Fibroblast of lung (primary cell): ENCODE results near the gene SPON1. TPM values are rescaled to one million over a fixed set of nuclear protein-coding genes. Genes with fewer than 3 reads are reported as not detected.

Source experiments
- DNase-seq, 2 donors: peaks; one replicate each; pipeline versions ENCODE4 v3.0.0 to v3.0.0-alpha.2; 2010; ENCODE audit warnings: low read depth in 2 of 2
- H2AFZ ChIP-seq: 2 replicates; pipeline ENCODE4 v1.5.1; 2012; ENCODE audit warnings: low read length, control low read depth, inconsistent platforms
- H3K27ac ChIP-seq: 2 replicates; pipeline ENCODE4 v1.5.1; 2011; ENCODE audit warnings: low read length, control low read depth; ENCODE audit not compliant: insufficient read depth
- H3K27me3 ChIP-seq: 2 replicates; pipeline ENCODE4 v1.5.1; 2011; ENCODE audit warnings: mild to moderate bottlenecking, low read length; ENCODE audit not compliant: control insufficient read depth, insufficient read depth
- H3K36me3 ChIP-seq: 2 replicates; pipeline ENCODE4 v1.5.1; 2011; ENCODE audit warnings: low read length; ENCODE audit not compliant: control insufficient read depth, insufficient read depth
- H3K4me1 ChIP-seq: 2 replicates; pipeline ENCODE4 v1.5.1; 2011; ENCODE audit warnings: low read length; ENCODE audit not compliant: control insufficient read depth, insufficient read depth; ENCODE audit errors: extremely low read depth
- H3K4me2 ChIP-seq: 2 replicates; pipeline ENCODE4 v1.5.1; 2011; ENCODE audit warnings: low read length, control low read depth; ENCODE audit not compliant: insufficient read depth; ENCODE audit errors: extremely low read depth
- H3K4me3 ChIP-seq, 4 experiments: fragments of 200-600 bp in 1 of 4; sonication (generic) in 1 of 4; replicated peaks in 1 of 4; 2 replicates each; pipeline ENCODE4 v1.5.1; 2011 to 2016; ENCODE audit warnings: low read length in 4 of 4, low read depth in 3 of 4, mild to moderate bottlenecking in 3 of 4, control low read depth in 2 of 4, inconsistent platforms in 1 of 4, mixed read lengths in 1 of 4; ENCODE audit not compliant: insufficient read depth in 1 of 4; ENCODE audit errors: control extremely low read depth in 1 of 4
- H3K79me2 ChIP-seq: 2 replicates; pipeline ENCODE4 v1.5.1; 2012; ENCODE audit warnings: mild to moderate bottlenecking, low read length, inconsistent platforms; ENCODE audit not compliant: control insufficient read depth, insufficient read depth
- H3K9ac ChIP-seq: 2 replicates; pipeline ENCODE4 v1.5.1; 2011; ENCODE audit warnings: mild to moderate bottlenecking, low read length, control low read depth; ENCODE audit not compliant: insufficient read depth
- H3K9me3 ChIP-seq: 2 replicates; pipeline ENCODE4 v1.5.1; 2012; ENCODE audit warnings: low read depth, low read length; ENCODE audit not compliant: control insufficient read depth, insufficient read depth
- H4K20me1 ChIP-seq: 2 replicates; pipeline ENCODE4 v1.5.1; 2011; ENCODE audit warnings: low read length; ENCODE audit not compliant: control insufficient read depth, insufficient read depth; ENCODE audit errors: extremely low read depth
- EZH2 ChIP-seq: IDR thresholded peaks from 2 replicates; pipeline ENCODE4 v1.5.1; 2012; ENCODE audit warnings: low read length, control low read depth, mild to moderate bottlenecking; ENCODE audit errors: missing control alignments
- polyA plus RNA-seq, 2 donors: library from polyadenylated mRNA; depleted of rRNA in 1 of 2; stranded (reverse) in 1 of 2; unstranded in 1 of 2; fragments of >200 nt; gene quantifications; 2 replicates each; pipeline ENCODE4 v1.2.1, GENCODE V29; 2011 to 2012; ENCODE audit warnings: missing spikeins in 1 of 2
- total RNA-seq: library from RNA; depleted of rRNA; stranded (reverse); fragments of >200 nt; gene quantifications from 2 replicates; pipeline ENCODE4 v1.2.1, GENCODE V29; 2014
- TF ChIP-seq, protein P1 (sequence below), 2 donors: IDR thresholded peaks in 1 of 2; conservative IDR thresholded peaks in 1 of 2; 1 replicate in 1 of 2; 2 replicates in 1 of 2; pipeline ENCODE4 v1.5.1; 2011 to 2012; ENCODE audit warnings: low read length in 2 of 2, control low read depth in 1 of 2, inconsistent platforms in 1 of 2, low read depth in 1 of 2, mild to moderate bottlenecking in 1 of 2

Gene SPON1
- total and polyA plus RNA-seq, 2 donors (not counting 1 experiment from before 2014, with no cell fraction given) = 0.45 to 3.5 TPM

DNA sequence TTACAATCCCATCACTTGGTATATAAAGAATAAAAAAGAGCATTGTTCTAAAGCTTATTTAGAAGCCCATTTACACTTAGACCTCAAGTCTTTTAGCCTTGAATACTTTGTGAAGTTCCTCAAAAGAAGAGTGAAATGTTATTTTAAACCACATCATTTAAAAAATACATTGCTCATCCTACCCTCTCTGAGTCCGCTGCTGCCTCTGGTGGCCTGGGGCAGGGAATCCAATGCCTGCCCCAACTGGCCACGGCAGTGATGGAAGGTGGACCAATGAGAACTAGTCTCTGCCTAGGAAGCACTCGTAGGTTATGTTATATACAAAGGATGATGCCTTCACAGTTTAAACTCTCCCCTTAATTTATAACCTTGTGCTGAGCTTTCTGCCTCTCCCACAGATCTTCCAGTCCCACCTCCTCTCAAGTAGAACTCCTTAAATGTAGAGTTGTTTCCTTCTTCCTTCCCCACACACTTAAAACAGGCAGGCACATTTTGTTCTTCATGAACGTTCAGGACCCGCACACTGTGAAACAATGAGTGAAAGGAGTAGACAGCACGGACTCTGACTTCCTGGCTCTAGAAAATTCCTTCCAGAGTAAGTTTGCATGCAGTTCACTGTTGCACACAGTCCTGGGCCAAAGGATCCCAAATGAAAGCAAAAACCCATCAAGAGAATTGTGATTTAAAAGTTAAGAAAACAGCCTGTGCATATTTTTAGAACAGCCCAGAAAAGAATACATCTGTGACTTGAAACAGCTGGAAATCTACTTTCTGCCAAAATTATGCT lies 228.7 kb downstream of the SPON1 start:
- Histone ChIP-seq H3K4me2 (no peak overlapping the region), H4K20me1 (no peaks in the 10 kb centered on the region), H3K27ac (no peak overlapping the region), H3K4me1 (no peaks in the 10 kb centered on the region), H2AFZ (no peak overlapping the region), H3K36me3 (no peaks in the 10 kb centered on the region), H3K9ac (no peak overlapping the region), H3K79me2 (no peaks in the 10 kb centered on the region), H3K27me3 (no peaks in the 10 kb centered on the region), H3K4me3 (peak overlapping the region in 1 of 4 experiments; percentile 1), H3K9me3 (no peaks in the 10 kb centered on the region)
- TF ChIP-seq, protein P1, sequence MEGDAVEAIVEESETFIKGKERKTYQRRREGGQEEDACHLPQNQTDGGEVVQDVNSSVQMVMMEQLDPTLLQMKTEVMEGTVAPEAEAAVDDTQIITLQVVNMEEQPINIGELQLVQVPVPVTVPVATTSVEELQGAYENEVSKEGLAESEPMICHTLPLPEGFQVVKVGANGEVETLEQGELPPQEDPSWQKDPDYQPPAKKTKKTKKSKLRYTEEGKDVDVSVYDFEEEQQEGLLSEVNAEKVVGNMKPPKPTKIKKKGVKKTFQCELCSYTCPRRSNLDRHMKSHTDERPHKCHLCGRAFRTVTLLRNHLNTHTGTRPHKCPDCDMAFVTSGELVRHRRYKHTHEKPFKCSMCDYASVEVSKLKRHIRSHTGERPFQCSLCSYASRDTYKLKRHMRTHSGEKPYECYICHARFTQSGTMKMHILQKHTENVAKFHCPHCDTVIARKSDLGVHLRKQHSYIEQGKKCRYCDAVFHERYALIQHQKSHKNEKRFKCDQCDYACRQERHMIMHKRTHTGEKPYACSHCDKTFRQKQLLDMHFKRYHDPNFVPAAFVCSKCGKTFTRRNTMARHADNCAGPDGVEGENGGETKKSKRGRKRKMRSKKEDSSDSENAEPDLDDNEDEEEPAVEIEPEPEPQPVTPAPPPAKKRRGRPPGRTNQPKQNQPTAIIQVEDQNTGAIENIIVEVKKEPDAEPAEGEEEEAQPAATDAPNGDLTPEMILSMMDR (conservative IDR thresholded peaks at IDR 0.05 in 1 of 2, IDR thresholded peaks at IDR 0.05 in 1 of 2; ENCODE audit: low read depth in 1 of 2, low read length in 2 of 2) = peak; percentile 12 to 17
- TF ChIP-seq EZH2 = no peak
- DNase-seq = peak in 1 of 2 donors; percentile 62

DNA sequence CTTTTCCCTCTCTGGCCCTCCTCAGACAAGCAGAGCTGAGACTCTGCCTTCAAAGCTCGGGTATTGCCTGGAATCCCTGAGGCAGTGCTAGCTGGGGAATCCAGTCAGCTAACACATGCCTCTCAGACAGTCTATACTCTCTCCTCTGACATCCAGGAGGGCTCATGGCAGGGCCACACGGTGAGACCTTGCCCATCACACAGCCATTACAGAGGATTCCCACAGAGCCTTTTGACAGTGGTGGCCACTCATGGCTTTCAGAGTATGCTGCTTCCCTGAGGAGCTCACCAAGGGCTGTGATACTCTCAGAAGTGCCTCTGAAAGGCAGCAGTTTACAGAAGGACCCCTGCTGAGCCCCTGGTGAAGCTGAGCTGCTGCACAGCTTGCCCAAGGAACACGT lies 231.1 kb downstream of the SPON1 start:
- H3K9ac ChIP-seq = no peak overlapping the region
- no peaks in the 10 kb centered on the region for H3K27me3 ChIP-seq
- H3K4me3 ChIP-seq = no peak overlapping the region
- no peak for DNase-seq
- H2AFZ ChIP-seq = no peak overlapping the region
- H3K4me1 ChIP-seq = no peaks in the 10 kb centered on the region
- no peaks in the 10 kb centered on the region for H4K20me1 ChIP-seq
- H3K27ac ChIP-seq = no peak overlapping the region
- no peaks in the 10 kb centered on the region for H3K79me2 ChIP-seq
- no peaks in the 10 kb centered on the region for H3K36me3 ChIP-seq
- no peaks in the 10 kb centered on the region for H3K9me3 ChIP-seq
- H3K4me2 ChIP-seq = no peak overlapping the region
- TF ChIP-seq EZH2 = no peak
- TF ChIP-seq, protein P1 (conservative IDR thresholded peaks at IDR 0.05 in 1 of 2, IDR thresholded peaks at IDR 0.05 in 1 of 2; ENCODE audit: low read depth in 1 of 2, low read length in 2 of 2) = no peak

DNA sequence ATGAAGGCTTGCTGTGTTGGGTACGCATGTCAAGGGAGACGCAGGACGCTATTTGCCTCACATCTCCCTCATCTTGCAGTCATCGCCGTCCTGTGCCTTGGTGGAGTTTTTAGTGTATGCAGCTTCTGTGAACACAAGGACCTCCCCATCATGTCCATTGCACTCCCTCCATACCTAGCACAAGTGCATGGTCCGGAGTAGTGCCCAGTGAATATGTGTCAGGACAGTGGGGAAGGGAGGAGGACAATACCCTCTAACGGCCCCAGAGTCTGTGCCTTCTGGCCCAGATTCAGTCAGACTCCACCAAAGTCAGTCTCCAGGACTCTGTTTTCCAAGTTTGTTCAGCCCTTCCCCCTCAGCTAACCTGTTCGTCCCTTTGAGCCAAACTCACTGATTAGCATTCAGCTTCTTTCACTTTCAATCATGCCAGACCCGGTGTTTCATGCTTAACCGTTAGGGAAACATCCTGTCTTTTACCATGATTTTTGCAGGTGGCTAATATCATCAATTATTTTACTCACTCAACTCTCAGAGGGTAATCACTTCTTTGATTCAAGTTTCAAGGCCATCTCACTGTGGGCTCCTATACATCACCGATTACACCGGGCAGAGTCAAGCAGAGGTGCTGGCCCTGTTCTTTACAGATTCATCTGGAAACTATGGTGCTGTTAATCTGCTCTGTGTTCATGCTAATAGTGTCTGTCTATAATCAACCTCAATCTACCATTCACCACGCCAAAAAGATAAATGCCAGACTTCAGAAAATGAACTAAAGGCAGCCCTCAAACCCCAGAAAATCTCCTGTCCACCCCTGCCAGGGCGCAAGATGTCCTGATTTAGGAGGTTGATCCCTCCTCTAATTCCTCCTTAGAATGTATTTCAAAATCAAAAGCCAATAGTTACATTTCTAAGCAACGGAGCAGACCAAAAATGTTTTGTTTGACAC lies 240.0 kb downstream of the SPON1 start:
- no peaks in the 10 kb centered on the region for H3K27me3 ChIP-seq
- H3K27ac ChIP-seq = no peak overlapping the region
- no peak overlapping the region for H2AFZ ChIP-seq
- H3K9ac ChIP-seq = no peak overlapping the region
- H3K79me2 ChIP-seq = no peaks in the 10 kb centered on the region
- no peak overlapping the region for H3K4me3 ChIP-seq
- no peak for DNase-seq
- H3K9me3 ChIP-seq = no peaks in the 10 kb centered on the region
- TF ChIP-seq, protein P1 (conservative IDR thresholded peaks at IDR 0.05 in 1 of 2, IDR thresholded peaks at IDR 0.05 in 1 of 2; ENCODE audit: low read depth in 1 of 2, low read length in 2 of 2) = no peak
- TF ChIP-seq EZH2 = no peak
- no peaks in the 10 kb centered on the region for H3K4me1 ChIP-seq
- no peak overlapping the region for H3K4me2 ChIP-seq
- no peaks in the 10 kb centered on the region for H4K20me1 ChIP-seq
- H3K36me3 ChIP-seq = no peaks in the 10 kb centered on the region
